Thymus (tissue), 11 donors: Measurements from ENCODE around the gene ZC3H12C. TPM values are rescaled to one million over a fixed set of nuclear protein-coding genes. Genes with fewer than 3 reads are reported as not detected.
"Not testable (repeated sequence)": the region's sequence is repeated elsewhere in the genome, so short reads cannot be mapped to it uniquely, and the experiment has no call there.

Experiments
- DNase-seq, 9 donors: peaks; one replicate each; pipeline ENCODE4 v3.0.0-alpha.2; 2013; ENCODE audit warnings: low spot score in 9 of 9, low read depth in 6 of 9, missing footprints in 1 of 9
- H3K27ac ChIP-seq, 2 donors: one replicate each; pipeline ENCODE4 v1.5.1; 2013; ENCODE audit warnings: control low read depth in 1 of 2, low read depth in 1 of 2, low read length in 1 of 2, mild to moderate bottlenecking in 1 of 2, moderate library complexity in 1 of 2
- H3K27me3 ChIP-seq, 2 donors: one replicate each; pipeline ENCODE4 v1.5.1; 2013; ENCODE audit warnings: low read length in 1 of 2; ENCODE audit not compliant: control insufficient read depth in 2 of 2, insufficient read depth in 1 of 2
- H3K36me3 ChIP-seq, 2 donors: one replicate each; pipeline ENCODE4 v1.5.1; 2013; ENCODE audit warnings: low read length in 1 of 2, mild to moderate bottlenecking in 1 of 2, moderate library complexity in 1 of 2; ENCODE audit not compliant: control insufficient read depth in 2 of 2, insufficient read depth in 2 of 2
- H3K4me1 ChIP-seq, 2 donors: one replicate each; pipeline ENCODE4 v1.5.1; 2013; ENCODE audit warnings: low read length in 2 of 2; ENCODE audit not compliant: control insufficient read depth in 2 of 2, insufficient read depth in 2 of 2
- H3K4me3 ChIP-seq, 2 donors: one replicate each; pipeline ENCODE4 v1.5.1; 2013; ENCODE audit warnings: low read length in 2 of 2, control low read depth in 1 of 2, mild to moderate bottlenecking in 1 of 2
- H3K9me3 ChIP-seq, 2 donors: one replicate each; pipeline ENCODE4 v1.5.1; 2013; ENCODE audit warnings: low read length in 1 of 2, mild to moderate bottlenecking in 1 of 2; ENCODE audit not compliant: control insufficient read depth in 2 of 2, insufficient read depth in 1 of 2
- WGBS: extraction: QIAGEN DNeasy Blood & Tissue Kit; methylation state at CpG from one replicate; pipeline ENCODE4 v1.1.7; 2013; 5-methylcytosine and 5-hydroxymethylcytosine counted together
- polyA plus RNA-seq: library from polyadenylated mRNA; stranded (reverse); fragments of 200-250 nt; gene quantifications from one replicate; pipeline ENCODE4 v1.2.3, GENCODE V29; 2013
- total RNA-seq: library from RNA; stranded (reverse); fragments of 120-200 nt; gene quantifications from one replicate; pipeline ENCODE4 v1.2.4, GENCODE V29; 2013
- donor health status: healthy.

Gene ZC3H12C
- total and polyA plus RNA-seq, 2 donors = 2.6 to 3.0 TPM

- no peaks in the 10 kb centered on the region for H3K36me3 ChIP-seq
- 86% methylated on average over 1 of the region's 1 CpG for WGBS
- H3K27me3 ChIP-seq = no peaks in the 10 kb centered on the region
- no peaks in the 10 kb centered on the region for H3K9me3 ChIP-seq
- H3K4me1 ChIP-seq = no peaks in the 10 kb centered on the region
- no peak for DNase-seq
- no peak overlapping the region for H3K4me3 ChIP-seq
- H3K27ac ChIP-seq = no peak overlapping the region
Measured at GRCh38 chr11:110061296-110061695, 31.9 kb upstream of the ZC3H12C start.

- WGBS = 95% methylated on average over 3 of the region's 3 CpGs
- Histone ChIP-seq H3K27ac (no peak overlapping the region), H3K4me3 (no peak overlapping the region), H3K9me3 (no peaks in the 10 kb centered on the region), H3K36me3 (no peaks in the 10 kb centered on the region), H3K4me1 (no peaks in the 10 kb centered on the region), H3K27me3 (no peaks in the 10 kb centered on the region)
- no peak for DNase-seq
Measured at GRCh38 chr11:110062247-110062646, 30.9 kb upstream of the ZC3H12C start.

- no peak overlapping the region for H3K27ac ChIP-seq
- no peak overlapping the region for H3K4me3 ChIP-seq
- 94% methylated on average over 2 of the region's 2 CpGs for WGBS
- H3K9me3 ChIP-seq = no peaks in the 10 kb centered on the region
- no peaks in the 10 kb centered on the region for H3K36me3 ChIP-seq
- no peaks in the 10 kb centered on the region for H3K27me3 ChIP-seq
- DNase-seq = no peak
- no peaks in the 10 kb centered on the region for H3K4me1 ChIP-seq
Measured at GRCh38 chr11:110065189-110065588, 28.0 kb upstream of the ZC3H12C start.

- not testable (repeated sequence) for H3K9me3 ChIP-seq, H3K4me3 ChIP-seq, H3K36me3 ChIP-seq, H3K4me1 ChIP-seq, H3K27ac ChIP-seq, H3K27me3 ChIP-seq, DNase-seq
- WGBS = 99% methylated on average over 4 of the region's 4 CpGs
Measured at GRCh38 chr11:110068001-110068400, 25.2 kb upstream of the ZC3H12C start.

- DNase-seq = no peak
- no peaks in the 10 kb centered on the region for H3K9me3 ChIP-seq
- H3K27ac ChIP-seq = no peak overlapping the region
- 18% methylated on average over 7 of the region's 7 CpGs for WGBS
- no peaks in the 10 kb centered on the region for H3K4me1 ChIP-seq
- no peaks in the 10 kb centered on the region for H3K27me3 ChIP-seq
- H3K4me3 ChIP-seq = no peak overlapping the region
- no peaks in the 10 kb centered on the region for H3K36me3 ChIP-seq
Measured at GRCh38 chr11:110069158-110069737, 23.9 kb upstream of the ZC3H12C start.

- no peaks in the 10 kb centered on the region for H3K36me3 ChIP-seq
- WGBS = 98% methylated on average over 3 of the region's 3 CpGs
- no peaks in the 10 kb centered on the region for H3K27me3 ChIP-seq
- H3K4me1 ChIP-seq = no peaks in the 10 kb centered on the region
- no peaks in the 10 kb centered on the region for H3K9me3 ChIP-seq
- no peak overlapping the region for H3K27ac ChIP-seq
- no peak overlapping the region for H3K4me3 ChIP-seq
- no peak for DNase-seq
Measured at GRCh38 chr11:110070176-110070575, 23.0 kb upstream of the ZC3H12C start.

GRCh38 chr11:110071197-110071596, 22.0 kb upstream of the ZC3H12C start:
- no peaks in the 10 kb centered on the region for H3K9me3 ChIP-seq
- H3K4me1 ChIP-seq = peaks cover 0 to 2% of the 10 kb centered on the region in 2 donors
- no peak overlapping the region for H3K27ac ChIP-seq
- H3K27me3 ChIP-seq = no peaks in the 10 kb centered on the region
- DNase-seq = no peak
- H3K4me3 ChIP-seq = no peak overlapping the region
- H3K36me3 ChIP-seq = no peaks in the 10 kb centered on the region
- WGBS = 95% methylated on average over 2 of the region's 2 CpGs

GRCh38 chr11:110072930-110073329, 20.3 kb upstream of the ZC3H12C start:
- H3K27me3 ChIP-seq = no peaks in the 10 kb centered on the region
- H3K36me3 ChIP-seq = no peaks in the 10 kb centered on the region
- H3K4me1 ChIP-seq = peaks cover 0 to 3% of the 10 kb centered on the region in 2 donors
- no peak overlapping the region for H3K4me3 ChIP-seq
- H3K9me3 ChIP-seq = no peaks in the 10 kb centered on the region
- no peak for DNase-seq
- no peak overlapping the region for H3K27ac ChIP-seq

- H3K27ac ChIP-seq = no peak overlapping the region
- no peaks in the 10 kb centered on the region for H3K36me3 ChIP-seq
- DNase-seq = no peak
- H3K4me3 ChIP-seq = no peak overlapping the region
- WGBS = 98% methylated on average over 7 of the region's 7 CpGs
- H3K4me1 ChIP-seq = peaks cover 0 to 3% of the 10 kb centered on the region in 2 donors
- peaks cover 0 to 4% of the 10 kb centered on the region in 2 donors for H3K9me3 ChIP-seq
- no peaks in the 10 kb centered on the region for H3K27me3 ChIP-seq
Measured at GRCh38 chr11:110074499-110074898, 18.7 kb upstream of the ZC3H12C start.
